Lower lobe of right lung (tissue), 2 donors: ENCODE results near the gene PON2. TPM values are rescaled to one million over a fixed set of nuclear protein-coding genes. Genes with fewer than 3 reads are reported as not detected.

ENCODE experiments used
- ATAC-seq, 2 donors: fragments of 200-7000 bp; cut with Tn5 transposase; one replicate each; pipeline ENCODE4 v1.9.1; 2020 to 2022; ENCODE audit warnings: mild to moderate bottlenecking in 2 of 2, moderate library complexity in 2 of 2
- DNase-seq: peaks from one replicate; pipeline ENCODE4 v3.0.0-alpha.2; 2020
- H3K27ac ChIP-seq: fragments of 200-600 bp; one replicate; pipeline ENCODE4 v1.8.0; 2022
- H3K27me3 ChIP-seq: fragments of 200-600 bp; one replicate; pipeline ENCODE4 v1.8.0; 2022; ENCODE audit warnings: low read depth
- H3K36me3 ChIP-seq: fragments of 200-600 bp; one replicate; pipeline ENCODE4 v1.8.0; 2022; ENCODE audit warnings: mild to moderate bottlenecking
- H3K4me1 ChIP-seq: fragments of 200-600 bp; one replicate; pipeline ENCODE4 v1.8.0; 2022
- H3K4me3 ChIP-seq: fragments of 200-600 bp; one replicate; pipeline ENCODE4 v1.8.0; 2022; ENCODE audit warnings: mild to moderate bottlenecking
- H3K9me3 ChIP-seq: fragments of 200-600 bp; one replicate; pipeline ENCODE4 v1.8.0; 2022
- intact Hi-C: fragments of 100-400 bp; cut with DNase I; formaldehyde crosslinking; loops from one replicate; pipeline ENCODE4 v1.11.0; 2022
- long read RNA-seq: library from polyadenylated mRNA; unstranded; transcript quantifications from one replicate; pipeline ENCODE4 v2.0.0, GENCODE V29; 2021
- total RNA-seq: library from RNA; stranded (reverse); fragmentation: NEBNext Ultra II Directional; extraction: Animal tissue kit (Norgen Biotek cat#: 25700); gene quantifications from one replicate; pipeline ENCODE4 v1.2.1, GENCODE V29; 2021
- TF ChIP-seq, protein P1 (sequence below): fragments of 200-600 bp; IDR thresholded peaks from one replicate; pipeline ENCODE4 v1.8.0; 2022; ENCODE audit warnings: antibody characterized with exemption, mild to moderate bottlenecking
- donor health status: DM: no; HTN: yes; CAD: no; lungs with severe emphysema.

Gene PON2
- total RNA-seq: 168 TPM
- long read RNA-seq, transcript PON2-215 (3 exons, 579 nt): minor isoform, 27 of 241 reads
- long read RNA-seq, transcript PON2-202 (9 exons, 1,726 nt): minor isoform, 21 of 241 reads
- long read RNA-seq, transcript PON2-218 (9 exons, 1,653 nt): major isoform, 167 of 241 reads
- long read RNA-seq, partial matches to known transcripts: 8 of 241 reads
- long read RNA-seq, other reads (novel, unspliced or antisense): 18 of 241 reads

DNA sequence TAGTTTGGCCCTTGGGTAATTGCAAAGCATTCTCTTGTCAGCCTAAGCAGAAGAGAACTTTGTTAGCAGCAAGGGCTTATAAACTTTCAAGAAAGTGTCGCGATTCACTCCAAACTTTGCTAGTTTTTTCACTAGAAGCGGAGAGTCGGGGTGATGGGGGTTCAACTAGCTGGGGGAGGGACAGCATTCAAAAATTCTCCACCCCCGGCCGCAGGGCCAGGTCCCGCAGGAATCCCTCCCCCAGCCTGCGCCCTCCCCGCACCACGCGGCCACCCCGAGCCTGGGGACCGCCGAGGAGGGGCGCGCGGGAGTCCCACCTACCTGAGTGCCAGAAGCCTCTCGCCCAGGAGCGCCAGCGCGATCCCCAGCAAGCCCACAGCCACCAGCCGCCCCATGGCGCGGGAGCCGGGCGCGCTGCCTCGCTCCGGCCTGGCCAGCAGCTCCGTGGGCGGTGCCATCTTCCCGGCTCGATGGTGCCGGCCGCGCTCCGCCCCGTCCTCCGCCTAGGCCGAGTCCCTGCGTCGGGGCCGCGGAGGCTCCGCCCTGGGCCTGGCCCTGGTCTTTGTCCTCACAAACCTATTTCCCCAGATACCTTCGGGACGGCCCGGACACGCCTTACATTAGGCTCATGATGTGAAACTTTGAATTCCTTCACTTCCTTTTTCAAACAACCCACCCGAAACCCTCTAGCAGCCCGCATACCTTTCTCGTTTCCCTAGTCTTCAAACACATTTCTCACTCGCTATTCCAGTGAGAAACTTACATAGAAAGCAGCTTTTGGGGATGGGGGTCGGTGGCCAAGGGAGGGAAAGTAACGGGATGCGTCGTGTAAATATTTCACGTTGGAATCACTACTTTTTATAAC is at the start of gene PON2:
Gene PON2, minus strand, starts transcription at position 472 of the 865 bp plus-strand sequence. Its CDS starts 77 bp downstream, at position 395.
- TF ChIP-seq, protein P1, sequence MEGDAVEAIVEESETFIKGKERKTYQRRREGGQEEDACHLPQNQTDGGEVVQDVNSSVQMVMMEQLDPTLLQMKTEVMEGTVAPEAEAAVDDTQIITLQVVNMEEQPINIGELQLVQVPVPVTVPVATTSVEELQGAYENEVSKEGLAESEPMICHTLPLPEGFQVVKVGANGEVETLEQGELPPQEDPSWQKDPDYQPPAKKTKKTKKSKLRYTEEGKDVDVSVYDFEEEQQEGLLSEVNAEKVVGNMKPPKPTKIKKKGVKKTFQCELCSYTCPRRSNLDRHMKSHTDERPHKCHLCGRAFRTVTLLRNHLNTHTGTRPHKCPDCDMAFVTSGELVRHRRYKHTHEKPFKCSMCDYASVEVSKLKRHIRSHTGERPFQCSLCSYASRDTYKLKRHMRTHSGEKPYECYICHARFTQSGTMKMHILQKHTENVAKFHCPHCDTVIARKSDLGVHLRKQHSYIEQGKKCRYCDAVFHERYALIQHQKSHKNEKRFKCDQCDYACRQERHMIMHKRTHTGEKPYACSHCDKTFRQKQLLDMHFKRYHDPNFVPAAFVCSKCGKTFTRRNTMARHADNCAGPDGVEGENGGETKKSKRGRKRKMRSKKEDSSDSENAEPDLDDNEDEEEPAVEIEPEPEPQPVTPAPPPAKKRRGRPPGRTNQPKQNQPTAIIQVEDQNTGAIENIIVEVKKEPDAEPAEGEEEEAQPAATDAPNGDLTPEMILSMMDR: no peak
- intact Hi-C loops: no loop called here

GRCh38 chr7:95482424-95482823 is 47.6 kb upstream of the PON2 start:
- ATAC-seq: no peak
- no peaks in the 10 kb centered on the region for H3K36me3 ChIP-seq
- TF ChIP-seq, protein P1: no peak
- H3K27me3 ChIP-seq: no peaks in the 10 kb centered on the region
- no peak overlapping the region for H3K27ac ChIP-seq
- no peak overlapping the region for H3K4me3 ChIP-seq
- H3K4me1 ChIP-seq: peaks cover 9% of the 10 kb centered on the region
- intact Hi-C loops: no loop called here
- H3K9me3 ChIP-seq: no peaks in the 10 kb centered on the region
- no peak for DNase-seq

More for the DNA sequence above, at the start of gene PON2:
- Histone ChIP-seq H3K4me1 (peaks cover 48% of the 10 kb centered on the region), H3K4me3 (peak within 1 kb of the TSS; percentile 85), H3K9me3 (no peaks in the 10 kb centered on the region), H3K36me3 (peaks cover 7% of the 10 kb centered on the region), H3K27me3 (no peaks in the 10 kb centered on the region), H3K27ac (peak within 1 kb of the TSS; percentile 97)
- ATAC-seq (peak; percentile 98 to 99), DNase-seq (peak; percentile 89)

DNA sequence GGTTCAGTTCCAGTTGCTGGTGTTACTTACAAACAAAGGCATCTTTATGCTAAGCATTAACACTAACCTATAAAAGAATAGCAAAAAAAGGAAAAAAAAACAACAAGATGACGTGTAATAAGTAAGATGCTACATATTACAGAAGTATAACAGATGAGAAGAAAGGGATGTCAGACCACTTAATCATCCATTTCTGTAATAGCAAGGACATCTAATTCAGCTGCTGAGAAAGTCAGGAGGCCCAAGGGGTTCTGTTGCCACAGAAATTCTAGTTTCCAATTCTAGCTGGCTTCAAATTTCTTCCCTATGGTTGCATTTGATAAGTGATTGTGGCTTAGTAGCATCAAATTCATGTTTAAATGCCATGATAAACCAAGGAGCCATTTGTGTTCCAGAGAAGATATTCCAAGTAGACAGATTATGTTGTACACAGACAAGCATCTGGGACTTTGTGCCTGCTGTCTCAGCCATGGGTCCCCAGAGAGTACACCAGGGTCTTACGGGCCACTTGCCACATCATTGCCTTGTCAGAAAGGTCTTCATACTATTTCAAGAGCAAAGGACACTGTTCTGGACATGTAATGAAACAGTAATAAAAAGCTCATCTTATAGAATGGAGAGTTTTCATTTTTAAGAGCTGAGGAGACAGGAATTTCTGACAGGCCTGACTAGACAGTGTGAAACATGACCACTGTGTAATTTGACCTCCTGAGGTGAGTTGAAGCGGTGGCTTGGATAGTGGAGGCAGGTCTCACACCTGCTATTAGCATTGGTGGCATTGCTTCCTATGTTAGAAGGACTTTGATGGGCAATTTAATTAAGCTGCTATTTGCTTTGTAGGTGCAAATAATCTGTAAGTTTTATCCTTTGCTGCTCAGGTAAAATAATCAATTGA is 46.7 kb upstream of the PON2 start:
- no peak overlapping the region for H3K4me3 ChIP-seq
- H3K27me3 ChIP-seq: no peaks in the 10 kb centered on the region
- no peaks in the 10 kb centered on the region for H3K9me3 ChIP-seq
- intact Hi-C loops: no loop called here
- ATAC-seq (no peak), DNase-seq (no peak)
- TF ChIP-seq, protein P1: no peak
- H3K27ac ChIP-seq: no peak overlapping the region
- no peaks in the 10 kb centered on the region for H3K36me3 ChIP-seq
- H3K4me1 ChIP-seq: peaks cover 11% of the 10 kb centered on the region

GRCh38 chr7:95479992-95480624 is 45.3 kb upstream of the PON2 start:
- Histone ChIP-seq H3K4me3 (no peak overlapping the region), H3K9me3 (no peaks in the 10 kb centered on the region), H3K27ac (no peak overlapping the region), H3K4me1 (peaks cover 14% of the 10 kb centered on the region), H3K36me3 (no peaks in the 10 kb centered on the region), H3K27me3 (no peaks in the 10 kb centered on the region)
- TF ChIP-seq, protein P1: no peak
- no peak for ATAC-seq
- intact Hi-C loops: no loop called here
- no peak for DNase-seq
